HT-29 (cell line): ENCODE data around the gene TTC39C. TPM values are rescaled to one million over a fixed set of nuclear protein-coding genes. Genes with fewer than 3 reads are reported as not detected.
"Not testable (repeated sequence)": the region's sequence is repeated elsewhere in the genome, so short reads cannot be mapped to it uniquely, and the experiment has no call there.

ENCODE experiments used
- DNase-seq: peaks from one replicate; pipeline ENCODE4 v3.0.0-alpha.2; 2015; ENCODE audit warnings: low spot score
- total RNA-seq: library from RNA; depleted of rRNA; stranded (reverse); fragments of >200 nt; shearing (Covaris generic); gene quantifications from 2 replicates; pipeline ENCODE4 v1.2.3, GENCODE V29; 2014

The TTC39C gene
- total RNA-seq, 1 experiment from 2014 or later: 7.2 TPM

DNA sequence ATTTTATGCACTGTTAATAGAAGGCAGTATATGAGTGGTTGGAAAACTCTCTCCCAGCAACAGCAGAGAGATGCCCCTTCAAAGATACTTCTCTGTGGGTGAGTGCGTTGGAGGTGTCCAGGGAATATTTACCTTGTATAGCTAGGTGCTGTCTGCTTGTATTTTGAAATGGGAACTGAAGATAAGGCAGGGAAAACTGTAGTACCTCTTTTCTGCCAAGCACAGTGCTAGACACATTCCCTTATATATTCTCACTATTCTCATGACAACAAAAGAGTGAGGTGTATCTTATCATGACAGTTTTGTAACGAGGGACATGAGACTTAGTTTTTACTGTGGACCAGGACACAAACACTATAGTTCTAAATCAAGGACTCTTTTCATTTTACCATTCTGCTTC lies 2.1 kb downstream of the TTC39C start:
- no peak for DNase-seq

DNA sequence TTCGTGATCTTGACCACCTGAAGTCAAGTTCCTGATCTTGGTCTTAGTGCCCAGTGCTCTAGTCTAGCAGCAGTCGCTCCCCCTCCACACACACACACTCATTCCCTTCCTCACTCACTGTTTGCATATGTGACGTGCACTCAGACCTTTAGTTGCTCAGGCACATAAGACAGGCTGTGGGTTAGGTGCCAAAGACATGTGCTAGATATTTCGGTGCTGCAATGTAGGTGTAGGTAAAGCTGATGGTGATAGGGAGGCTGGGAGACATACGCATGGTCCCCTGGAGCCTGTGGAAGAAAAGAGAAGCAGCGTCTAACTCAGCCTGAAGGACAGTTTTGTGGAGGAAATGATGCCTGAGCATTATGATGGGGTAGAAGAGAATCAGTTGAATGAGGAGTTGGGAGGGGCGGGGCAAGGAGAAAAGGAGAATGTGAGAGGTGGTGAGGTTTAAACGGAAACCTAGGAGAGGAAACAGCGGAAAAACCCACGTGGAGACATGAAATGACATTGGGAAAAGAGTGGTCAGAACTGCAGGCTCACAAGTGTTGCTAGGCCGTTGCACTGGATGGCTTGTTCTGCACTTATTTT lies 3.8 kb downstream of the TTC39C start:
- no peak for DNase-seq

DNA sequence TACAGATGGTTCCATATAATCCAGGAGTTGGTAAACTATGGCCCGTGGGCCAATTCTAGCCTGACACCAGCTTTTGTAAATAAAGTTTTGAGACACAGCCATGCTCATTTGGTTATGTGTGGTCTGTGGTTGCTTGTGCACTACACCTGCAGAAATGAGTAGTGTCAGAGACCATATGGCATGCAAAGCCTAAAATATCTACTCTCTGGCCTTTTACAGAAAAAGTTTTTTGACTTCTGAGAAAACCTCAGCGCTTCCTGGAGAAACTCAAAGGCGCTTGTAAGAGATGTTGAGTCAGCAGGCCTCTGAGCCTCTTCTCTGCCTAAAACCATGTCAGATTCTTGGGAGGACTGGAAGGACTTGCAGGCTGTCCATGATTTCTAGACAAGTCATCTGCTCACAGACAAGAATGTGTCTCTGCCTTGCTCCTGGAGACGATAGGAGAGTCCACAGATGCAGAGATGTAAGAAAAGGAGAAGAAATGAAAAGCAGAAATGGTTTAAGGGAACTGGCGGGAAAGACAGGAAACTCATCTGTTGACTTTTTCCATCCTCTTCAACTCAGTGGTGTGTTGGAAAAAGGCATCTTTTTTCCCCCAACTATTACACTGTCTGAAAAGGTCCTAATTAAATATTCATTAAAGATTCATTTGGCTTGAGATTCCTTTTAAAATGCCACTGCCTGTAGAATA lies 5.2 kb downstream of the TTC39C start:
- DNase-seq: no peak

DNA sequence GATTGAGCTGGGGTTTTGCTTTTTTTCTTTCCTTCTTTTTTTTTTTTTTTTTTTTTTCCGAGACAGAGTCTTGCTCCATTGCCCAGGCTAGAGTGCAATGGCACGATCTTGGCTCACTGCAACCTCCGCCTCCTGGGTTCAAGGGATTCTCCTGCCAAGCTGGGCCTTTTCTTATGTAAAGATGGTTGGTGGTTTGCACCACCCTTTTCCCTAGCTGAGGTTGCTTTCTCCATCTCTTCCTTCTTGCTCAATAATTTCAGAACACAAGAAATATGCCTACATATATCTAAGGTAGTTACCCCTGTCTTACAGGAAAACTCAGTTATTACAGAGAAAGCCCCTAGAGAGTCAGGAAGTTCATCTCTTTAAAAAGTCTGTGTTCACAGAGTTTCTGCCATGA lies 7.0 kb downstream of the TTC39C start:
- no peak for DNase-seq

DNA sequence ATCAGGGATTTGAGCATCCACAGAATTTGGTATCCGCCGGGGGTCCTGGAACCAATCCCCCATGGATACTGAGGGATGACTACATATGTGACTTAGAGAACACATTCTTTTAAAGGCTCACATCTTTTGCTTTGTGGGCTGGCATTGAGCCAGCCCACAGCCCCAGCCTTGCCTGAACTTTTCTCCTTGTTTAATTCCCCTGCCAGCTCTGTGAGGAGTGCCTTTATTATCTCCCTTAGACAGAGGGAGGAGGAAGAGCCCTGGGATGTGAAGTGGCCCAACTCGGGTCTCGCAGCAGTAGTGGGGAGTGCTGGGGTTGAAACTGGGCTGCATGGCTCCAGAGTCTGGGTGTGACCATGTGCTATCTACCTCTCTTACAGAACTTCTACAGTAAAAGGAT lies 7.6 kb downstream of the TTC39C start:
- peak; percentile 14 for DNase-seq

DNA sequence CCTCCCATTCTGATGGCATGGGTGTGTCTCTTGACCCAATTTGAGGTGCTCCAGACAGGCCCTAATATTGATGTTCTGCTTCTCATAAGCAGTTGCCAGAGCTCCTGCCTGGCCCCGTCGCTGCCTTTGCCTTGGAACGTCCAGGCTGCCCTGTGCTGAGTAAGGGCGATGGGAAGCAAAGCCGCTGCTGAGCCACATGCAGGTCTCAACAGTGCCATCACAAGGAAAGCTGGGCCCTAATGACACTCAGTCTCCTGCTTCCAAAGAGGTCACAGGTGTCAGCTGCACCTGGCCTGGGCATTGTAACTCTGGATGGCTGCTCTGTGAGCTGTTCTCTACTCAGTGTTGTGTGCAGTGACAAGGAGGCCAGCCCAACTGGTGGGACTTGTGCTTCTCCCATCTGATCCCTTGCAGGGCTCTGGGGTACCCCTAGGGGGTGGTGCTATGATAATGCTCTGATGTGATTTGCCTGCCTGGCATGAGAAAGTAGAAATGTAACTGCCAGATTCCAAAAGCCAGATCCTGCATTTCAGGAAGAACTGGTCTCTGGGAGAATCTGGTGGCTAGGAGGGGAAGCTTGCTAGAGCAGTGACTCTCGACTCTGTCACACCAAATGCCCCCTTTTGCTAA lies 8.7 kb downstream of the TTC39C start:
- peak; percentile 13 for DNase-seq

DNA sequence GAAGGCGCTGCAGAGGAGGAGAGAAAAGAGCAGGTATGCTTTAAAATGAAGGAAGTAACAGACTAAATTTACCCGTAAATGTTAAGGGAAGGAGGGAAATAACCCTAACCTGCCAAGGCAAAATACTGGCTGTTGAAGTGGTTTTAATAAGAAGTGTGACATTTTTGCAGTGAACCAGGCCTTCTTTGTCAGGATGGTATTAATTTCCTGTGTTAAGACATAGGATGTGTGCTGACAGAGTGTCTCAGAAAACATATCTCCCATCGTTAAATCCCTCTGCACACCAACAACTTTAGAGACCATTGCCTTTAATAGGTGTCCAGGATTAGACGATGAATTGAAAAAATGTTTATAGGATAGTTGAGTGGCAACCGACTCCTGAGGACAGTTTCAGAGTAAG lies 9.9 kb downstream of the TTC39C start:
- DNase-seq: no peak

DNA sequence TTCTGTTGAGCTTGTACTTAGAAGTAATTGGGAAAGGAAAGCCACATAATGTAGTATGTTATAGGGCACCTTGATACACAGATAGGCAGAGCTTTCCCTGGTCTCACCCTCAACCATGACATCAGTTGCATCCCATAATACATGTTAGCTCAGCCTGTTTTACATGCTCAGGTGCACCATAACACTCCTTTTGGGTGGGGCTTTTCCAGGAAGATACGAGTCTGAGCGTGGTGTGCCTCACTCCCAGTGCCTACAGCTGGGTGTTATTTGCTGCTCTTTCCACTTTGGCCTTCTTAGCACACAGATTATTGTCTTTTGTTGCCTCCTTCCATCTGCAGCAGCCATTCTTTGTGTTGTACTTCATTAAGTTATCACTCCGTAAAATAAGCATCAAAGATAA lies 11.9 kb downstream of the TTC39C start:
- DNase-seq: peak; percentile 1

DNA sequence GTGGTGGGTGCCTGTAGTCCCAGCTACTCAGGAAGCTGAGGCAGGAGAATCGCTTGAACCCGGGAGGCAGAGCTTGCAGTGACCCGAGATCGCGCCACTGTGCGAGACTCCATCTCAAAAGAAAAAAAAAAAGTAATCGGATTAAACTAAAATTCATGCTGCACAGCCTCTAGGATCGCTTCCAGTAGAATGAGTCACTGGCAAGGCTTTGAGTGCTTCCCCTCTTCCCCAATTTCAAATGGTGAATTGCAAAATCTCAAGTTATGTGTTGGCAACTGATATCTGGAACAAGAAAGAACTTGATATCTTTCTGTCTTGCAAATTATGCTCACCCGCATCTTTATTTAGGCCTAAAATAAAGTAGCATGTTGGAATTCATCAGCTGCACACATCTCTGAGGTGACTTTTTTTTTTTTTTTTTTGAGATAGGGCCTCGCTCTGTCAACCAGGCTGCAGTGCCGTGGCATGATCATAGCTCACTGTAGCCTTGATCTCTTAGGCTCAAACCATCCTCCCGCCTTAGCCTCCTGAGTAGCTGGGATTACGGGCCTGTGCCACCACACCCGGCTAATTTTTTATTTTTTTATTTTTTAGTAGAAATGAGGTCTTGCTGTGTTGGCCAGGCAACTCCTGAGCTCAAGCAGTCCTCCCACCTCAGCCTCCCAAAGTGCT lies 12.7 kb downstream of the TTC39C start:
- DNase-seq: no peak

DNA sequence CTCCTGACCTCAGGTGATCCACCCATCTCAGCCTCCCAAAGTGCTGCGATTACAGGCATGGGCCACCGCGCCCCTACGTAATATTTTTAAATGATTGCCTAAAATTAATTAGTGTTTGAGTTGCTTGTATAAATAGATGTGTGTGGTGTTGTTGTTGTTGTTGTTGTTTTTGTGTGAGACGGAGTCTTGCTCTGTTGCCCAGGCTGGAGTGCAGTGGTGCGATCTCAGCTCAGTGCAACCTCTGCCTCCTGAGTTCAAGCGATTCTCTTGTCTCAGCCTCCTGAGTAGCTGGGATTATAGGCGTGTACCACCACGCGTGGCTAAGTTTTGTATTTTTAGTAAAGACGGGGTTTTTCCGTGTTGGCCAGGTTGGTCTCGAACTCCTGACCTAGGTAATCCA lies 14.4 kb downstream of the TTC39C start:
- DNase-seq: not testable (repeated sequence)

DNA sequence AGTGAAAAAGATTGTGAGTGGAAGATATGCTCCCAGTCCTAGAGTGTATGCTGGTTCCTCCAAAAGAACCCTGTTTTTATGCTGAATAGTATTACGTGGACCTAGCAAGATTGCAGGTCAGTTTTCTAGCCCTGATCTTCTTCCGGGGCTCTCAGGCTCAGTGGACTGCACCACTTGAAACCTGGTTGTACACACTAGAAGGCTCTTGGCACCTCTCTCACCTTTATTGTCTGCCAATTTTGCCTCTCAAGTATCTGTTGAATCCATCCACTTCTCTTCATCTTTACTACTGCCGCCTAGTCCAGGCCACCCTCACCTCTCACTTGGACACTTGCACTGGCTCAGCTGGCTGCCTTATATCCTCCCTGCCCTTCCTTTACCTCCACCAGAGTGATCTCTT lies 16.8 kb downstream of the TTC39C start:
- no peak for DNase-seq

DNA sequence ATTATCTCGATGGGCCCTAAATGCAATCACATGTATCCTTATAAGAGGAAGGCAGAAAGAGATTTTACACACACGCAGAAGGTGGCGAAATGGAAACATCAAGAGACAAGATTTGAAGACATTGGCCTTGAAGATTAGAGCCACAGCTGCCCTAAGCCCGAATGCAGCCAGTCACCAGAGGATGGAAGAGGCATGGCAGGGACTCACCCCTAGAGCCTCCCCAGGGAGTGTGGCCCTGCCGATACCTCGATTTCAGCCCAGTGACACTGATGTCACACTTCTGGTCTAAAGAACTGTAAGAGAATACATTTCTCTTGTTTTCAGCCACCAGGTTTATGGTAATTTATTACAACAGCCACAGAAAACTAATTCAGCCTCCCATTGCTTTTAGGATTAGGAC lies 17.4 kb downstream of the TTC39C start:
- DNase-seq: no peak

DNA sequence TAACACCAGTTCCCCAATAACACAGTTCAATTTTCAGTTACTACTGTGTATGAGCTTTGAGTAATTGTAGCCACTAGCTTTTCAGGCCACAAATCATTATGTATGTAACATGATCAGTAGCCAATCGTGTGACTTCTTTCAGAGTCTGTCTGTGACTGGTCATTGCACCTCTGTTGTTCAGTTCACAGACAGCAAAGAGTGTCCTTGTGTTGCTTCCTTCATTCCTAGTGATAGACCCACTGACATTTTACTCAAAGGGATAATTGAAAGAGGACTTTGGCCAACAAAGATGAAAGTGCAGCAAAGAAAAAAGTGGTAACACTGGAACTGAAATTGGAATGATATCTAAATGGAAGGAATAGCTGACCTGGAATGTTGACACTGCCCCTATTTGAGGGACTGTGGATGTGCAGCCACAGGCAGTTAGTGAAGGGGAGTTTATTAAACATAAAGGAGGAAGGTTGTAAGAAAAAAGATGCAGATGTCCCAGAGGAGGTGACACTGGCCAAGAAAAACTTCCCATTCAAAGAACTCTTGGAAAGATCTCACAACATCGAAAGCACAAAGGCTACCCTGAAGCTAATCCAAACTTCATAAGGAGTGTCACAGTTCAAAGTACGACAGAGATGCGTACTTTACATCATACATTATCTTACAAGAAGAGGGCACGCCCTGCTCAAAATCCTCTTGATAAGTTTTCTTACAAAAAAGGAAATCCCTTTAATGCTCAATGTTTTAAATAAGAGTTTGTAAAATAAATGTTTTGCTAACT lies 19.3 kb downstream of the TTC39C start:
- no peak for DNase-seq

DNA sequence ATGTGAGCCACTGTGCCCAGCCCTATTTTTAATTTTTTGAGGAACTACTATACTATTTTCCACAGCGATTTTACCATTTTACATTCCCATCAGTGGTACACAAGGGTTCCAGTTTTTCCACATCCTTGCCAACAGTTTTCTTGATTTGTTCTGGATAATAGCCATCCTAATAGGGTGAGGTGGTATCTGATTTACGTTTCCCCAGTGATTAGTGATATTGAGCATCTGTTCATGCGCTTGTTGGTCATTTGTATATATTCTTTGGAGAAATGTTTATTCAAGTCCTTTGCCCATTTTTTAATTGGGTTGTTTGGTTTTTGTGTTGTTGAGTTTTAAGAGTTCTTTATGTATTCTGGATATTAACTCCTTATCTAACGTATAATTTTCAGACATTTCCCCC lies 20.8 kb downstream of the TTC39C start:
- DNase-seq: no peak

DNA sequence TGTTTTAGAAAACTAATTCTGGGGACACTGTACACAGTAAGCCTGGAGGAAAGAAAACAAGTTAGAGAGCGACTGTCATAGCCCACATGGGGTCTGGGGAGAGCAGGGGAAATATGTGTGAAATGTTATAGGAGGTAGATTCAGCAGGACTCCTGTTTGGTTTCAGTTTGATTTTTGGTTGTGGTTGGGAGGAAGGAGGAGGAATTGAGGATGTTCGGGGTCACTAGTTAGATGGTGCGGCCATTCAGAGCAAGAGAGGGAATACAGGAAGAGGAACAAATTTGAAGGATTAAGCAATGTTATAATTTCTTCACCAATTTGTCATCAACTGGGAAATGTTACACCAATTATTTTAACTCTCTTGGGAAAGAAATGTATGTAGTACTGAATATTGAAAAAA lies 25.1 kb downstream of the TTC39C start:
- DNase-seq: no peak

DNA sequence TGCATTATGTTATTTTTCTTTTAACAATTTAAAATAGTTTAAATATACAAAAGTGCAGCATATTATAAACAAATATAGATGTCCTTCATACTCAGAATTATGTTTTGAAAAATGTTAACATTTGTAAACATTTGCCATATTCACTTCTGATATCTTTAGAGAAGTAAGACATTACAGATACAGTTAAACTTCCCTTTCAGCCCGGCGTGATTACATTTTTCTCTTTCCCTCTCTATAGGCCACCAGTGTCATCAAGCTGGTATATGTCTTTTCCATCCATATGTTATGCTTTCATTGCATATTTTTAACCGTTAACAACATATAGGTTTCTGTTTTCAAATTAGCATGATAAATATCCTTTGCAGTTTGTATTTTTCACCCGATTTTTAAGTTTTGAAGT lies 27.1 kb downstream of the TTC39C start:
- no peak for DNase-seq

DNA sequence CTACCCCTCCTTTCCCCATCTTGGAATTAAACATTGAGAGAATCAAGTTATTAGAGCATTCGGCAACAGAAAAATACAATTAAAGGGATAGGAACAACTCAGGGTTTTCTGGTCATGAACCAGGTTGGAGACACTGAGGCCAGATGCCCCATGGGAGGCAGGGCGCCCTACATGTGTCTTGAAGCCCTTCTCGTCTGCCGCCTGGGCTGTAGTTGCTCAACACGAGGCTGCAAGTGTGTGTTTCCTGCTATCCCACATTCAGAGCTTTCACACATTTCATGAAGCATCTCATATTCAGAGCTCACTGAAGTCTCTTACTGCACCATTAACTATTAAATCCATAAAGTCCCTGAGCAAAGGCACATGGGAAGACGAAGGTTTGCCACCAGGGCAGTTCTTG lies 28.8 kb downstream of the TTC39C start:
- DNase-seq: no peak

DNA sequence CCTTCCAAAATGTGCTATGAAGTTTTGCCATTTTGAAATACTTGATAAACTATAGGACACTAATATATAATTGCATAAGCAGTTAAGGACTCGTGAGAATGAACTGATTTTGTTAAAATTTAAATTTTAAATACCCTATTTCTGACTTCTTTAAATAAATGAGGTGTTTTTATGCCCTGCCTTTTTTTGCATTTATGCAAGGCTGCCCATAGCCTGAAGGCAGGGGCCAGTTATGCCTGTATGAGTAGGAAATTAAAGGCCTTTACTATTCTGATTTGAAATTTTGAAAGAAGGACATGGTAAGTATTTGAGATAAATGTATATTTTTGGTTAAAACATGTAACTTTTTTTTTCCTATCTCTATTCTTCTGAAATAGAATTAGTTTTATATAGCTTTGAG lies 33.7 kb downstream of the TTC39C start:
- no peak for DNase-seq

DNA sequence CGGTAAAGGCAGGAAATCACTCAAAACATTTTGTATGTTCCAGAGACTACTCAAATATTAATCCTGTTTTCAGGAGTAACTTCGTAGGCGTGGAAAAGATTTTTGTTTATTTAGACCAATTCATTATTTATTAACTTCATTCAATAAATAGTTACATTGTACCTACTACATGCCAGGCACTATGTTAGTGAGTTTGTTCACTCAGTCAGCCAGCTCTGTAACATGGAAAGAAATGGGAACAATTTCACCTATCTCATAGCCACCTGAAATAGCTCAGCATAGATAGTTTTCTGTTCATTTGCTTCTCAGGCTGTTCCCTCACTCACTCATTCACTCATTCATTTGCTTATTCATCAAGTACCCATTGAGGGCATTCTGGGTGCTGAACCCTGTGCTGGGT lies 34.6 kb downstream of the TTC39C start:
- no peak for DNase-seq

DNA sequence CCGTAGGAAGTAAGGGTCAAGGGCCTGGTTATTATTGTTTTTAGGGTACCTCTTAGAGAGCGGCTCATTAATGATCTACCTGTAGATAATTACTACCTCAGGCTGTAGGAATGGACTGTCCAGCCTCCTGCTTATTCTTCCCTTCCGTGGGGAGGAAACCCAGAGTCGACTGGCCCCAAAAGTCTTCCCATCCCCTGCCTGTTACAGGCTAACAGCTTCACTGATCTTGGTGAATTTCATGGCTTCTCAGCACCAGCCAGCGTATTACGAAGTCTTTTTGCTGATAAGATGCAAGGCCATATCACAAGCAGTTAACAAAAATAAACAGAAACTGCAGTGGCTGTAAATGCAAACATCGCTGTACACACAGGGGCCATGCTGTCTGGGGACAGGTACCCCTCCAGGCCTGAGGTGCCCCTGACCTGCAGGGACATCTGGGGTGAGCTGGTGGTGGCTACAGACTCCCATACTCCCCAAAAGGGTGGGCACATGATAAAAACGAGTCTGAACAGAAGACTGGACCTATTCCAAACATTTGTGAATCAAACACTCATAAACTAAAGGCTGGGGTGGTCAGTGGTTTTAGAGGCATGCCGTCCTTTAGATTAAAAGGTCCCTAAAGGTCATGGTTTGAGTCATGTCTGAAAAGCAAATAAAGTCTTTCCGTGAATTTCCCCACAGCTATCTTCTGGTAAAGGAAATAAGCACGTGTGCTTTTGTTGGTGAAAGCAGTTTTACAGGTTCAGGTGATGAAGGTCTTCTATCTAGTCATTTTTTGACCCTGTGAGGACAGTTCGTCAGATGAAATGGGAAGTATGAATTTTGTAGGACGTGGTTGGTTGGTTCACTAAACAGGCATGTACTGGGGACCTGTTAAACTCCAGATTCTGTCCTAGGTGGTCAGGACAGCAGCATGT lies 36.7 kb downstream of the TTC39C start:
- peak; percentile 28 for DNase-seq

DNA sequence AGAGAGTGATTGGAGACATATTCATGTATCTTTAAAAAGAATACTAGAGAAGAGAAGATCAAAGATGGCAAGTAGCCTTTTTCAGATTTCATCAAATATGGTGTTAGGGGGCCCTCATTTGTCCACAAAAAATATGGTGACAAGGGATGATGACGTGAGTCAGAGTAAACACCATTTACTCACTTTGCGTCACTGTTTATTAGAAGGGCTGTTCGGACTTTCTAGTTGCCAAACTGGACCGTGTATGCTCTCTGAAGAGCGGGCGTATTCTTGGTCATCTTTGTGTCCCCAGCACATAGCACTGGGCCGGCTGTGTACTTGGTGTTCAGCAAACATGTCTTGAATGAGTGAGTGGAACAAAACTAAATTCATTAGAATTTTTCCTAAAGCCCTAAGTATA lies 37.5 kb downstream of the TTC39C start:
- DNase-seq: no peak
